Ovary (tissue), 3 donors: Measurements from ENCODE around the gene ARHGEF6.

ENCODE experiments used
- EP300 ChIP-seq: sonication (generic); formaldehyde crosslinking; IDR thresholded peaks from one replicate; pipeline ENCODE4 v1.6.1; 2017; ENCODE audit warnings: antibody characterized with exemption
- POLR2A ChIP-seq: fragments of 450-650 bp; IDR thresholded peaks from one replicate; pipeline ENCODE4 v1.6.1; 2017; ENCODE audit warnings: antibody characterized with exemption, mild to moderate bottlenecking, moderate library complexity
- TF ChIP-seq, protein P1 (sequence below), 3 donors: fragments of 450-650 bp in 2 of 3; fragments of 200-600 bp in 1 of 3; IDR thresholded peaks; one replicate each; pipeline versions ENCODE4 v1.5.1 to v1.8.0; 2016 to 2022; ENCODE audit warnings: antibody characterized with exemption in 3 of 3, mild to moderate bottlenecking in 1 of 3
- donor health status: DM: no; HTN: no; CAD: no.

DNA sequence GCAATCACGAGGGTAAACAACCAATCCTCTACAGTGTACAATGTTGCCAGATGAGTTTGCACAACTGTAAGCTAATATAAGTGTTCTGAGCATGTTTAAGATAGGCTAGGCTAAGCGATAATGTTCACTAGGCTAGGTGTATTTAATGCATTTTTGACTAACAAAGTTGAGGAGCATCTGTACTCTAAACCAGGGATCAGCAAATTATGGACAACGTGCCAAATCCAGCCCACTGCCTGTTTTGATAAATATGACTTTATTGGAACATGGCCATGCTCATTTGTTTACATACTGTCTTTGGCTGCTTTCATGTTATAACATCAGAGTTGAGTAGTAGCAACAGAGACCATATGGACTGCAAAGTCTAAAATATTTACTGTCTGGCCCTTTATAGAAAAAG is 46.3 kb upstream of the ARHGEF6 start:
- TF ChIP-seq, protein P1, sequence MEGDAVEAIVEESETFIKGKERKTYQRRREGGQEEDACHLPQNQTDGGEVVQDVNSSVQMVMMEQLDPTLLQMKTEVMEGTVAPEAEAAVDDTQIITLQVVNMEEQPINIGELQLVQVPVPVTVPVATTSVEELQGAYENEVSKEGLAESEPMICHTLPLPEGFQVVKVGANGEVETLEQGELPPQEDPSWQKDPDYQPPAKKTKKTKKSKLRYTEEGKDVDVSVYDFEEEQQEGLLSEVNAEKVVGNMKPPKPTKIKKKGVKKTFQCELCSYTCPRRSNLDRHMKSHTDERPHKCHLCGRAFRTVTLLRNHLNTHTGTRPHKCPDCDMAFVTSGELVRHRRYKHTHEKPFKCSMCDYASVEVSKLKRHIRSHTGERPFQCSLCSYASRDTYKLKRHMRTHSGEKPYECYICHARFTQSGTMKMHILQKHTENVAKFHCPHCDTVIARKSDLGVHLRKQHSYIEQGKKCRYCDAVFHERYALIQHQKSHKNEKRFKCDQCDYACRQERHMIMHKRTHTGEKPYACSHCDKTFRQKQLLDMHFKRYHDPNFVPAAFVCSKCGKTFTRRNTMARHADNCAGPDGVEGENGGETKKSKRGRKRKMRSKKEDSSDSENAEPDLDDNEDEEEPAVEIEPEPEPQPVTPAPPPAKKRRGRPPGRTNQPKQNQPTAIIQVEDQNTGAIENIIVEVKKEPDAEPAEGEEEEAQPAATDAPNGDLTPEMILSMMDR (IDR thresholded peaks at IDR 0.05): no peak
- TF ChIP-seq EP300 (no peak), POLR2A (no peak)
